Measurements from ENCODE around the gene RNF144A. TPM values are rescaled to one million over a fixed set of nuclear protein-coding genes. Genes with fewer than 3 reads are reported as not detected.
A peak's percentile ranks its signal among the peaks of the same experiment; 100 is the strongest.

Gene RNF144A
- total RNA-seq, 1 experiment from 2014 or later, result 10.6 TPM

- no peak overlapping the region for H3K4me2 ChIP-seq (ENCODE audit: insufficient read depth, insufficient read length, low read length)
- no peak overlapping the region for H4K91ac ChIP-seq (ENCODE audit: insufficient read length, low read depth, low read length)
- no peaks in the 10 kb centered on the region for H3K79me1 ChIP-seq (ENCODE audit: insufficient read depth, low read depth, low read length, poor library complexity, severe bottlenecking)
- no peak overlapping the region for H2BK5ac ChIP-seq (ENCODE audit: insufficient read length, low read length)
- peak overlapping the region in 1 of 3 experiments; percentile 64; a peak in 1 of 7 replicates for H3K27ac Mint-ChIP-seq
- H3T11ph ChIP-seq (ENCODE audit: low read length), result no peak overlapping the region
- H2BK120ac ChIP-seq (ENCODE audit: low read depth, low read length, poor library complexity, severe bottlenecking), result no peak overlapping the region
- no peaks in the 10 kb centered on the region for H4K20me1 ChIP-seq (ENCODE audit: control insufficient read depth, insufficient read depth, insufficient read length)
- no CpG with 5 or more reads among the region's 11 CpGs for WGBS (ENCODE audit: extremely low coverage, insufficient read length, low lambda C conversion rate)
- no peak overlapping the region for H3K56ac ChIP-seq (ENCODE audit: insufficient read length, low read depth, low read length)
- H2BK15ac ChIP-seq (ENCODE audit: low read depth, low read length), result no peak overlapping the region
- H2BK12ac ChIP-seq (ENCODE audit: insufficient read length, low read depth, low read length), result no peak overlapping the region
- DNase-seq, result peak; percentile 6
- no peak overlapping the region for H3K23ac ChIP-seq (ENCODE audit: insufficient read length, low read depth, low read length)
- no peaks in the 10 kb centered on the region for H3K4me1 ChIP-seq (ENCODE audit: insufficient read depth, low read length)
- peaks cover 10 to 12% of the 10 kb centered on the region in 2 experiments for H3K4me1 Mint-ChIP-seq
- H4K8ac ChIP-seq (replicated peaks; ENCODE audit: insufficient read length, low read depth, low read length), result no peak overlapping the region
- H3K18ac ChIP-seq (ENCODE audit: insufficient read length, low read depth, low read length), result no peak overlapping the region
- no peaks in the 10 kb centered on the region for H3K9me3 ChIP-seq (ENCODE audit: control insufficient read depth, low read depth, low read length)
- no peaks in the 10 kb centered on the region; the same call in 1 of the 2 replicates for H3K27me3 Mint-ChIP-seq (ENCODE audit: low read depth)
- H3K9me3 Mint-ChIP-seq, result no peaks in the 10 kb centered on the region
- H3K36me3 Mint-ChIP-seq (ENCODE audit: insufficient read depth in 1 of 3, low read depth in 3 of 3), result peaks cover 8 to 14% (median 14%) of the 10 kb centered on the region in 3 experiments; a peak in 5 of 7 replicates
- no peaks in the 10 kb centered on the region for H3K27me3 ChIP-seq (ENCODE audit: insufficient read depth, low read length)
- H3K4me3 Mint-ChIP-seq, result no peak overlapping the region; a peak in 1 of 5 replicates
- H2AK5ac ChIP-seq (ENCODE audit: insufficient read length, low read length), result no peak overlapping the region
- H3K23me2 ChIP-seq (ENCODE audit: insufficient read length, low read depth, low read length, poor library complexity, severe bottlenecking), result no peaks in the 10 kb centered on the region
- H3K4ac ChIP-seq (ENCODE audit: low read depth, low read length), result no peak overlapping the region
- no peak overlapping the region for H3K9ac ChIP-seq (ENCODE audit: extremely low read depth, insufficient read length, low read length)
- H3K27ac ChIP-seq (ENCODE audit: insufficient read length, low read depth, low read length), result no peak overlapping the region
- no peak for TF ChIP-seq CTCF (conservative IDR thresholded peaks at IDR 0.05)
- no peak overlapping the region for H2BK20ac ChIP-seq (ENCODE audit: low read depth, low read length, poor library complexity, severe bottlenecking)
- H2AFZ ChIP-seq (ENCODE audit: low read length), result no peak overlapping the region
- no peak overlapping the region for H4K5ac ChIP-seq (ENCODE audit: insufficient read length, low read depth, low read length)
- no peak overlapping the region for H3K14ac ChIP-seq (ENCODE audit: insufficient read depth, low read length)
- no peaks in the 10 kb centered on the region for H3K79me2 ChIP-seq (ENCODE audit: insufficient read depth, low read length)
These were observed 103.8 kb downstream of the RNF144A start for GRCh38 chr2:7020939-7021470.

Data from H9 (cell line).